H1 (cell line): ENCODE measurements around the gene TSPAN15. TPM values are rescaled to one million over a fixed set of nuclear protein-coding genes. Genes with fewer than 3 reads are reported as not detected.
A peak's percentile ranks its signal among the peaks of the same experiment; 100 is the strongest.

Experiments
- CTCF ChIA-PET: fragments of 300-600 bp; sonication (Branson Sonifier 250); formaldehyde crosslinking; loops from one replicate; lab custom pipeline; 2021; ENCODE audit not compliant: partially characterized antibody; lab: Charles Lee
- POLR2A ChIA-PET: fragments of 300-600 bp; sonication (Branson Sonifier 250); formaldehyde crosslinking; loops from one replicate; lab custom pipeline; 2021; ENCODE audit warnings: inconsistent platforms; ENCODE audit not compliant: partially characterized antibody; lab: Charles Lee
- DNase-seq, 2 experiments: peaks; one replicate each; pipeline versions ENCODE4 v3.0.0 to v3.0.0-alpha.2; 2010 to 2022; ENCODE audit warnings: low spot score in 2 of 2, low read depth in 1 of 2, mixed read lengths in 1 of 2
- FAIRE-seq: peaks from 2 replicates; lab custom pipeline; 2011; peaks lifted over from hg19 to GRCh38; lab: Jason Lieb, UNC
- H2AFZ ChIP-seq: 2 replicates; pipeline ENCODE4 v1.8.1; 2012; ENCODE audit warnings: low read length, inconsistent platforms
- H2AK5ac ChIP-seq: 2 replicates; pipeline ENCODE4 v1.6.1; 2013; ENCODE audit warnings: low read depth, low read length
- H2BK120ac ChIP-seq: replicated peaks from 2 replicates; pipeline ENCODE3; 2013; ENCODE audit warnings: low read depth, low read length, inconsistent platforms
- H2BK12ac ChIP-seq: 2 replicates; pipeline ENCODE4 v1.6.1; 2013; ENCODE audit warnings: low read depth, low read length
- H2BK15ac ChIP-seq: 2 replicates; pipeline ENCODE4 v1.6.1; 2013; ENCODE audit warnings: low read length
- H2BK20ac ChIP-seq: 2 replicates; pipeline ENCODE4 v1.6.1; 2013; ENCODE audit warnings: low read length
- H2BK5ac ChIP-seq: 2 replicates; pipeline ENCODE4 v1.6.1; 2013; ENCODE audit warnings: low read depth, low read length
- H3K14ac ChIP-seq: 2 replicates; pipeline ENCODE4 v1.6.1; 2013; ENCODE audit warnings: inconsistent platforms; ENCODE audit not compliant: insufficient read length
- H3K18ac ChIP-seq: 2 replicates; pipeline ENCODE4 v1.6.1; 2013; ENCODE audit warnings: low read length; ENCODE audit errors: extremely low read depth
- H3K23ac ChIP-seq: 2 replicates; pipeline ENCODE4 v1.6.1; 2013; ENCODE audit warnings: inconsistent platforms; ENCODE audit not compliant: insufficient read length
- H3K23me2 ChIP-seq: 2 replicates; pipeline ENCODE4 v1.6.1; 2013; ENCODE audit warnings: low read depth, low read length
- H3K27ac ChIP-seq: 2 replicates; pipeline ENCODE4 v1.6.1; 2011; ENCODE audit warnings: low read depth, low read length, inconsistent platforms
- H3K27me3 ChIP-seq, 4 experiments: replicated peaks in 1 of 4; 1 replicate in 1 of 4; 2 replicates in 3 of 4; pipeline versions ENCODE4 v1.6.1 to v1.8.1; 2011 to 2013; ENCODE audit warnings: low read length in 3 of 4, mild to moderate bottlenecking in 3 of 4, inconsistent platforms in 2 of 4, mixed read lengths in 2 of 4, moderate library complexity in 1 of 4; ENCODE audit not compliant: control insufficient read depth in 3 of 4, insufficient read depth in 3 of 4; ENCODE audit errors: extremely low read depth in 1 of 4
- H3K36me3 ChIP-seq, 4 experiments: 2 replicates each; pipeline versions ENCODE4 v1.6.1 to v1.8.1; 2011 to 2013; ENCODE audit warnings: mild to moderate bottlenecking in 4 of 4, low read length in 3 of 4, moderate library complexity in 2 of 4, control low read depth in 1 of 4, inconsistent platforms in 1 of 4; ENCODE audit not compliant: insufficient read depth in 4 of 4, control insufficient read depth in 2 of 4
- H3K4ac ChIP-seq: replicated peaks from 2 replicates; pipeline ENCODE3; 2013; ENCODE audit warnings: low read length, low read depth, mixed read lengths, inconsistent platforms; ENCODE audit not compliant: insufficient read length
- H3K4me1 ChIP-seq, 4 experiments: replicated peaks in 1 of 4; 1 replicate in 1 of 4; 2 replicates in 3 of 4; pipeline versions ENCODE4 v1.6.1 to v1.8.1; 2011 to 2013; ENCODE audit warnings: low read length in 3 of 4, inconsistent platforms in 2 of 4, mixed read lengths in 1 of 4; ENCODE audit not compliant: insufficient read depth in 4 of 4, control insufficient read depth in 3 of 4
- H3K4me2 ChIP-seq, 2 experiments: 2 replicates each; pipeline versions ENCODE4 v1.6.1 to v1.8.1; 2011 to 2013; ENCODE audit warnings: low read depth in 2 of 2, low read length in 2 of 2, control low read depth in 1 of 2, inconsistent platforms in 1 of 2, mild to moderate bottlenecking in 1 of 2; ENCODE audit not compliant: insufficient read depth in 1 of 2
- H3K4me3 ChIP-seq, 4 experiments: fragments of 200-600, 300-600 bp in 1 of 4; sonication (generic), shearing (Covaris generic), sonication (Bioruptor Twin) in 1 of 4; 2 replicates each; pipeline versions ENCODE4 v1.5.1 to v1.8.1; 2011 to 2016; ENCODE audit warnings: low read length in 4 of 4, low read depth in 3 of 4, control low read depth in 2 of 4, inconsistent platforms in 2 of 4, mild to moderate bottlenecking in 2 of 4, mixed read lengths in 1 of 4, moderate library complexity in 1 of 4; ENCODE audit not compliant: insufficient read depth in 2 of 4; ENCODE audit errors: extremely low read depth in 1 of 4
- H3K56ac ChIP-seq: replicated peaks from 2 replicates; pipeline ENCODE3; 2013; ENCODE audit warnings: low read depth, mild to moderate bottlenecking, mixed read lengths, low read length, inconsistent platforms; ENCODE audit not compliant: insufficient read length
- H3K79me1 ChIP-seq: 2 replicates; pipeline ENCODE4 v1.6.1; 2013; ENCODE audit warnings: low read depth, low read length, control low read depth
- H3K79me2 ChIP-seq, 2 experiments: 2 replicates each; pipeline versions ENCODE4 v1.6.1 to v1.8.1; 2012 to 2013; ENCODE audit warnings: low read length in 2 of 2, mild to moderate bottlenecking in 2 of 2, inconsistent platforms in 1 of 2; ENCODE audit not compliant: insufficient read depth in 2 of 2, control insufficient read depth in 1 of 2
- H3K9ac ChIP-seq, 4 experiments: replicated peaks in 1 of 4; 1 replicate in 1 of 4; 2 replicates in 3 of 4; pipeline versions ENCODE4 v1.6.1 to v1.8.1; 2011 to 2013; ENCODE audit warnings: low read depth in 3 of 4, low read length in 3 of 4, control low read depth in 2 of 4, mild to moderate bottlenecking in 2 of 4, moderate library complexity in 2 of 4, inconsistent platforms in 1 of 4; ENCODE audit errors: extremely low read depth in 1 of 4
- H3K9me3 ChIP-seq, 2 experiments: 2 replicates each; pipeline versions ENCODE4 v1.6.1 to v1.8.1; 2012 to 2013; ENCODE audit warnings: mild to moderate bottlenecking in 2 of 2, moderate library complexity in 2 of 2, control low read depth in 1 of 2, inconsistent platforms in 1 of 2, low read depth in 1 of 2, low read length in 1 of 2, mixed read lengths in 1 of 2; ENCODE audit not compliant: insufficient read depth in 2 of 2
- H4K20me1 ChIP-seq, 2 experiments: replicated peaks in 1 of 2; 2 replicates each; pipeline versions ENCODE3 to v1.8.1; 2011 to 2013; ENCODE audit warnings: inconsistent platforms in 2 of 2, low read length in 2 of 2, mild to moderate bottlenecking in 1 of 2; ENCODE audit not compliant: insufficient read depth in 2 of 2, control insufficient read depth in 1 of 2
- H4K5ac ChIP-seq: 2 replicates; pipeline ENCODE4 v1.6.1; 2013; ENCODE audit warnings: low read length, low read depth, mixed read lengths, inconsistent platforms; ENCODE audit not compliant: insufficient read length
- H4K8ac ChIP-seq: 2 replicates; pipeline ENCODE4 v1.8.0; 2013; ENCODE audit warnings: mild to moderate bottlenecking, moderate library complexity, low read length, inconsistent platforms; ENCODE audit not compliant: insufficient read depth; ENCODE audit errors: extremely low read depth
- H4K91ac ChIP-seq: replicated peaks from 2 replicates; pipeline ENCODE3; 2013; ENCODE audit warnings: low read length, mixed read lengths, inconsistent platforms; ENCODE audit not compliant: insufficient read length
- EGR1 ChIP-seq: IDR thresholded peaks from 2 replicates; pipeline ENCODE4 v1.6.1; 2011; ENCODE audit warnings: low read depth, low read length, borderline replicate concordance
- FOSL1 ChIP-seq: IDR thresholded peaks from 2 replicates; pipeline ENCODE4 v1.6.1; 2011; ENCODE audit warnings: mild to moderate bottlenecking, low read depth, low read length, moderate library complexity; ENCODE audit not compliant: insufficient read depth
- HDAC2 ChIP-seq, 2 experiments: fragments of 300-600 bp in 1 of 2; sonication (generic) in 1 of 2; IDR thresholded peaks; 2 replicates each; pipeline ENCODE4 v1.6.1; 2011 to 2012; ENCODE audit warnings: low read depth in 2 of 2, low read length in 2 of 2, mild to moderate bottlenecking in 2 of 2, moderate library complexity in 2 of 2, borderline replicate concordance in 1 of 2, inconsistent platforms in 1 of 2
- JUND ChIP-seq: IDR thresholded peaks from 2 replicates; pipeline ENCODE4 v1.6.1; 2011; ENCODE audit warnings: mild to moderate bottlenecking, improper control_type of control experiment, low read length
- MAFK ChIP-seq: IDR thresholded peaks from 2 replicates; pipeline ENCODE4 v1.6.1; 2012; ENCODE audit warnings: low read depth, mild to moderate bottlenecking, improper control_type of control experiment, low read length
- MAX ChIP-seq: IDR thresholded peaks from 2 replicates; pipeline ENCODE4 v1.6.1; 2012; ENCODE audit warnings: inconsistent platforms
- RAD21 ChIP-seq, 2 experiments: IDR thresholded peaks in 1 of 2; conservative IDR thresholded peaks in 1 of 2; 2 replicates each; pipeline ENCODE4 v1.6.1; 2011; ENCODE audit warnings: low read depth in 2 of 2, low read length in 2 of 2, improper control_type of control experiment in 1 of 2, inconsistent platforms in 1 of 2, mild to moderate bottlenecking in 1 of 2, moderate library complexity in 1 of 2
- SAP30 ChIP-seq: fragments of 300-600 bp; sonication (generic); IDR thresholded peaks from 2 replicates; pipeline ENCODE4 v1.7.1; 2012; ENCODE audit warnings: low read length, moderate library complexity, mild to moderate bottlenecking, inconsistent platforms; ENCODE audit not compliant: insufficient read depth, insufficient replicate concordance
- SP4 ChIP-seq: IDR thresholded peaks from 2 replicates; pipeline ENCODE4 v1.6.1; 2012; ENCODE audit warnings: low read length, inconsistent platforms
- TAF7 ChIP-seq: optimal IDR thresholded peaks from 2 replicates; pipeline ENCODE3; 2011; ENCODE audit warnings: low read depth, mild to moderate bottlenecking, inconsistent platforms, low read length, moderate library complexity, borderline replicate concordance
- TBP ChIP-seq: IDR thresholded peaks from 2 replicates; pipeline ENCODE4 v1.6.1; 2011; ENCODE audit warnings: low read depth, low read length, improper control_type of control experiment
- USF2 ChIP-seq: IDR thresholded peaks from 2 replicates; pipeline ENCODE4 v1.6.1; 2011; ENCODE audit warnings: low read length, improper control_type of control experiment
- WGBS, 2 experiments: shearing (Covaris generic) in 1 of 2; methylation state at CpG; one replicate each; pipeline versions ENCODE4 v1.1.6 to v1.1.7; 2013 to 2015; ENCODE audit warnings: low lambda C conversion rate in 2 of 2, mixed read lengths in 2 of 2, inconsistent platforms in 1 of 2, low coverage in 1 of 2, missing lambda C conversion rate in 1 of 2; ENCODE audit not compliant: insufficient replicate concordance in 2 of 2, insufficient coverage in 1 of 2, insufficient read length in 1 of 2; ENCODE audit errors: extremely low coverage in 1 of 2, missing lambda C conversion rate in 1 of 2; 5-methylcytosine and 5-hydroxymethylcytosine counted together
- polyA plus RNA-seq, 7 experiments: library from polyadenylated mRNA; depleted of rRNA in 3 of 7; stranded (reverse) in 5 of 7; unstranded in 2 of 7; fragments of >200 nt in 5 of 7; fragments of 200-250 nt in 2 of 7; gene quantifications; 1 replicate in 5 of 7; 2 replicates in 1 of 7; 4 replicates in 1 of 7; pipeline versions ENCODE4 v1.2.1 to v1.2.3, GENCODE V29; 2011 to 2013; ENCODE audit warnings: missing spikeins in 2 of 7, mixed read lengths in 2 of 7
- total RNA-seq: library from RNA; stranded (reverse); fragmentation: NEBNext Ultra II Directional; extraction: Animal tissue kit (Norgen Biotek cat#: 25700); gene quantifications from 2 replicates; pipeline ENCODE4 v1.2.1, GENCODE V29; 2021

Gene TSPAN15
- total and polyA plus RNA-seq, 2 of the 8 experiments (the other 6 are each of a cell fraction or from before 2014, with no cell fraction given): 9.7 to 20.0 TPM

DNA sequence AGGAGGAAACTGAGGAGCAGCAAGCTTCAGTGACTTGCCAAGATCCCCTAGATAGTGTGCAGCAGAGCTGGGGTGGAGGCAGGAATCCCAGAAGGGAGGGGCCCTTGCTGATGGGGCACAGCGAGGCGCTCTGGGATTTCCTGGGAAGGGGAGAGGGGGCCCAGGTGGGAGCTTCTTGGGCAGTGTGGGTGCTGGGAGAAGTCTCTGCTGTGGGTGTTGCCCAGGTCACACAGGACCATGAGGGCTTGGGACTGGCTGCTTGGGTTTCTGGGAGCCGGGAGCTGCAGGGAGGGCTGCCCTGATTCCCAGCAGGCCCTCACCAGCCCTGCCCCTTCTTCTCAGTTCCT, 55.2 kb downstream of the TSPAN15 start:
- Histone ChIP-seq H3K14ac (no peak overlapping the region), H2BK20ac (no peak overlapping the region), H3K79me2 (no peaks in the 10 kb centered on the region), H3K79me1 (no peaks in the 10 kb centered on the region), H4K5ac (no peak overlapping the region), H3K4me1 (peaks cover 0 to 6% (median 5%) of the 10 kb centered on the region in 4 experiments; a peak in 5 of 7 replicates), H3K27ac (no peak overlapping the region), H2BK15ac (no peak overlapping the region), H3K9me3 (no peaks in the 10 kb centered on the region), H3K9ac (no peak overlapping the region), H3K23ac (no peak overlapping the region), H4K8ac (no peak overlapping the region), H3K4ac (no peak overlapping the region), H3K18ac (peak overlapping the region; percentile 19; the same call in 1 of the 2 replicates), H3K27me3 (no peaks in the 10 kb centered on the region), H2AK5ac (no peak overlapping the region), H3K23me2 (no peaks in the 10 kb centered on the region), H3K4me2 (no peak overlapping the region), H2BK12ac (0 out of 2 replicates have a peak overlapping the region, but pooled peaks have one; percentile 39), H4K20me1 (no peaks in the 10 kb centered on the region), H3K56ac (no peak overlapping the region), H3K4me3 (no peak overlapping the region), H2BK5ac (no peak overlapping the region), H2BK120ac (no peak overlapping the region), H2AFZ (no peak overlapping the region), H4K91ac (no peak overlapping the region), H3K36me3 (no peaks in the 10 kb centered on the region)
- ChIA-PET POLR2A (interaction anchor here (0.6 to 1.4 kb wide), 3 partner anchors 101 to 1065 kb away, joined by 3 to 5 read pairs (median 3); no protein-coding TSS in a partner anchor), CTCF (interaction anchor here (0.9 to 28.6 kb wide), 20 partner anchors 9 to 275 kb away, joined by 3 to 1068 read pairs (median 7); partner anchors contain the start of gene TSPAN15)
- no peak for DNase-seq
- WGBS, 2 experiments: 90% methylated on average over 3 of the region's 3 CpGs; no CpG with 5 or more reads in 1 of the 2 experiments
- FAIRE-seq: no peak
- TF ChIP-seq TAF7 (no peak), RAD21 (IDR thresholded peaks at IDR 0.05 in 1 of 2, conservative IDR thresholded peaks at IDR 0.05 in 1 of 2; ENCODE audit: low read depth in 2 of 2, low read length in 2 of 2) (no peak), MAX (no peak), JUND (no peak), SP4 (no peak), USF2 (no peak), SAP30 (no peak), HDAC2 (IDR thresholded peaks at IDR 0.05; ENCODE audit: borderline replicate concordance in 1 of 2, low read depth in 2 of 2, low read length in 2 of 2) (no peak), EGR1 (no peak), TBP (no peak), MAFK (no peak), FOSL1 (no peak)
